22Rv1 (cell line): ENCODE measurements around the gene CNTNAP3.
A peak's percentile ranks its signal among the peaks of the same experiment; 100 is the strongest.
"Not testable (repeated sequence)": the region's sequence is repeated elsewhere in the genome, so short reads cannot be mapped to it uniquely, and the experiment has no call there.

ENCODE experiments used
- H3K27ac ChIP-seq: fragments of 450-650 bp; 2 replicates; pipeline ENCODE4 v1.5.1; 2017
- CTCF ChIP-seq: fragments of 450-650 bp; IDR thresholded peaks from 2 replicates; pipeline ENCODE4 v1.5.1; 2017; ENCODE audit warnings: mild to moderate bottlenecking

The CNTNAP3 gene

GRCh38 chr9:39078621-39079256 is 209.2 kb downstream of the CNTNAP3 start:
- TF ChIP-seq CTCF = peak; percentile 35
- H3K27ac ChIP-seq = not testable (repeated sequence)

GRCh38 chr9:39073537-39073936 is 214.4 kb downstream of the CNTNAP3 start:
- H3K27ac ChIP-seq = not testable (repeated sequence)

- H3K27ac ChIP-seq = not testable (repeated sequence)
Measured at GRCh38 chr9:39067683-39068082, 220.3 kb downstream of the CNTNAP3 start.

- not testable (repeated sequence) for H3K27ac ChIP-seq
Measured at GRCh38 chr9:39062966-39063365, 225.0 kb downstream of the CNTNAP3 start.

GRCh38 chr9:39054453-39054852 is 233.5 kb downstream of the CNTNAP3 start:
- not testable (repeated sequence) for H3K27ac ChIP-seq

GRCh38 chr9:39046833-39047232 is 241.1 kb downstream of the CNTNAP3 start:
- H3K27ac ChIP-seq = not testable (repeated sequence)

GRCh38 chr9:39042352-39042803 is 245.6 kb downstream of the CNTNAP3 start:
- not testable (repeated sequence) for H3K27ac ChIP-seq

- H3K27ac ChIP-seq = not testable (repeated sequence)
Measured at GRCh38 chr9:39041774-39042173, 246.2 kb downstream of the CNTNAP3 start.

- H3K27ac ChIP-seq = not testable (repeated sequence)
Measured at GRCh38 chr9:39039148-39039547, 248.8 kb downstream of the CNTNAP3 start.

GRCh38 chr9:39038221-39038620 is 249.7 kb downstream of the CNTNAP3 start:
- H3K27ac ChIP-seq = not testable (repeated sequence)

- not testable (repeated sequence) for H3K27ac ChIP-seq
Measured at GRCh38 chr9:39033849-39034248, 254.1 kb downstream of the CNTNAP3 start.

GRCh38 chr9:39030204-39031019 is 257.6 kb downstream of the CNTNAP3 start:
- H3K27ac ChIP-seq = not testable (repeated sequence)

- H3K27ac ChIP-seq = not testable (repeated sequence)
Measured at GRCh38 chr9:39028855-39029254, 259.1 kb downstream of the CNTNAP3 start.

GRCh38 chr9:39028168-39028567 is 259.8 kb downstream of the CNTNAP3 start:
- H3K27ac ChIP-seq = not testable (repeated sequence)

GRCh38 chr9:39025911-39026588 is 261.9 kb downstream of the CNTNAP3 start:
- not testable (repeated sequence) for H3K27ac ChIP-seq
